AG09319 (cell line): ENCODE results near the gene DCDC1.

ENCODE experiments used
- DNase-seq: peaks from one replicate; pipeline ENCODE4 v3.0.0-alpha.2; 2010; ENCODE audit warnings: low read depth; ENCODE audit errors: extremely low read depth
- TF ChIP-seq, protein P1 (sequence below): IDR thresholded peaks from 2 replicates; pipeline ENCODE4 v1.5.1; 2011; ENCODE audit warnings: low read depth, mild to moderate bottlenecking, inconsistent platforms, low read length, moderate library complexity

Gene DCDC1

DNA sequence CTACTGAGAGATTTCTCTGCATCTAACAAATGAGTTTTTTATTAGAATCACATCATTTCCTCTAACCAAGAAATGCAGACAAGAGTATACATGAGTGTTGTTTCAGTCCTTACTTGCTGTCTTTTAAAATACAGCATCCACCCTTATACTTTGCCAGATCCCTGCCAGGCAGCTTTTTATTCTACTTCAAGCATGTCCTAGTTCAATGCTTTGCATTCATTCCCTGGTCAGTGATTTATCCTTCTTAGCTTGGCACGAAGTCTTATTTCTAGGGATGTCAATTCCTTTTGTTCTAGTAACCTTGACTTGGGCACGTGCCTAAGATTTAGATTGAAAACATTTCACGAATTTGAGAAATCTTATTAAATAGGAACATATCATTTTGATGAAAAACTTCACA lies 476.2 kb downstream of the DCDC1 start:
- no peak for DNase-seq
- TF ChIP-seq, protein P1, sequence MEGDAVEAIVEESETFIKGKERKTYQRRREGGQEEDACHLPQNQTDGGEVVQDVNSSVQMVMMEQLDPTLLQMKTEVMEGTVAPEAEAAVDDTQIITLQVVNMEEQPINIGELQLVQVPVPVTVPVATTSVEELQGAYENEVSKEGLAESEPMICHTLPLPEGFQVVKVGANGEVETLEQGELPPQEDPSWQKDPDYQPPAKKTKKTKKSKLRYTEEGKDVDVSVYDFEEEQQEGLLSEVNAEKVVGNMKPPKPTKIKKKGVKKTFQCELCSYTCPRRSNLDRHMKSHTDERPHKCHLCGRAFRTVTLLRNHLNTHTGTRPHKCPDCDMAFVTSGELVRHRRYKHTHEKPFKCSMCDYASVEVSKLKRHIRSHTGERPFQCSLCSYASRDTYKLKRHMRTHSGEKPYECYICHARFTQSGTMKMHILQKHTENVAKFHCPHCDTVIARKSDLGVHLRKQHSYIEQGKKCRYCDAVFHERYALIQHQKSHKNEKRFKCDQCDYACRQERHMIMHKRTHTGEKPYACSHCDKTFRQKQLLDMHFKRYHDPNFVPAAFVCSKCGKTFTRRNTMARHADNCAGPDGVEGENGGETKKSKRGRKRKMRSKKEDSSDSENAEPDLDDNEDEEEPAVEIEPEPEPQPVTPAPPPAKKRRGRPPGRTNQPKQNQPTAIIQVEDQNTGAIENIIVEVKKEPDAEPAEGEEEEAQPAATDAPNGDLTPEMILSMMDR, result no peak

DNA sequence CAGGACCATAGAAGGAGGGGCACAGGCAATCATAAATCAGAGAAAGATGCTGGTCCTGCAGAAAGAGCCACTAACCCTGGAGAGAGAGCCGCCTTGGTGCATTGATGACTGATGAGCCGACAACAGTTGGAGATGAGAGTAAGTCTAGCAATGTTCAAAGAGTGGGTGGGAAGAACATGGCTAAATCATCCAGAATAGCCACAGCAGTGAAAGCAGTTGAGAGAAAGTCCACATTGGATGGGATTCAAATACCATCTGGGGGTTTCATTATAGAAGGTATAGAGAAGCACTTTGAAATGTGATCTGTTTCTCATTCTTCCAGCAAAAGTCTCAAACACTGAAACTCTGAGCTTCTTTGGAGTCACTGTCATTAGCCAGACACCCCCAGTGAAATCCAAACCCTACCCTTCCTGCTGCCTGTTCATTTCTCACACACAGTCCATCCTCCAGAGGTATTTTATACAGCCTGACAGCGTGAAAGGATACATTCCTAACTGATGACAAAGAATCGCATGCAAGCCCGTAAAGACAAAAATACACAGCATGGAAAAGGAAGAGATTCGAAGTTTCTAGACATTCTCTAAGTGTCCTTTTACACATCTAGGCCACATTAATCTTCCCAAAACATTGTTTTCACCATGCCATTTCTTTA lies 480.3 kb downstream of the DCDC1 start:
- DNase-seq, result no peak
- TF ChIP-seq, protein P1, result no peak

DNA sequence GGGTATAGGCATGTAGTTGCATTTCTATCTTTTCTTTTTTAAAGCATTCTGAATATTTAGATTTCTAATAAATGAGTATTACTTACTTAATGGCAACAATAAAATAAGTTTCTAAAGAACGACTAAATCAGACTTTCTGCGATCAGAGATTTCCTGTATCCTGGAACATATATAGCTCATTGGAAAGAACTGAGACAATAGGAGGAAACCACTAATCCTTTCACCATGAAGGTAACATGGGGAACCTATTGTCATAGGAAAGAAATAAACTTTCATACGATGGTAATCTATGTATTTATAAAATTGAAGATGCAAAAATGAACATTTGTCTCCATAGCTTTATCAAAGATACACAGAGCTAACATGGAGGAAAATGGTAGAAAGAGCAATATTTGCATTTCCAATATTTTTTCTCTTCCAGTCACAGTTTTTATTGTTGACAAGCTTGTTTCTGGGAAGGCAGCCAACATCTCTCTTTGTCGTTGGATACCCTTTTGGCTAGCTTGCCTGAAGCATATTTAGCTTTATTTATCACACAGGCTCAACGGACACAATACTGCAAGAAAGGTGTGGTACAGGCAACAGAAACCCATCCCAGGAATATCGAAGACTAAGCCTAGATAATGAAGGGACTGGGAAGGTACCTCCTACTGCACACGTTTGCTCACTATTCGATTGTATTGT lies 490.1 kb downstream of the DCDC1 start:
- no peak for DNase-seq
- TF ChIP-seq, protein P1, result no peak

DNA sequence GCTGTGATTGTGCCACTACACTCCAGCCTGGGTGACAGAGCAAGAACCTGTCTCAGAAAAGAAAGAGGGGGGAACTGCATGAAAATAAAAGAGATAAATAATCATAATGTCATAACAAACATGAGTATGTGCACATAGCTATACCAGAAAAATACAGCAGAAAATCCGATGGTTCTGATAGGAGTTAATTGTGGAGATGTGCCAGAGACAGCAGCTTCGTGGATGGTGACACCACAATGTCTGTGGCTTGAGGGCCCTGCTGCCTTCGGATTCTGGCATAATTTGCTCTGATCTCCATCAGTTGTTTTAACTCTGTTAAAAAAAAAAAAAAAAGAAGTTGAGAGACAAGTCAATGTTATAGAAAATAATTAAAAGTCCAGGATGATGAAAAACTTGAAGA lies 491.1 kb downstream of the DCDC1 start:
- TF ChIP-seq, protein P1, result no peak
- DNase-seq, result no peak

DNA sequence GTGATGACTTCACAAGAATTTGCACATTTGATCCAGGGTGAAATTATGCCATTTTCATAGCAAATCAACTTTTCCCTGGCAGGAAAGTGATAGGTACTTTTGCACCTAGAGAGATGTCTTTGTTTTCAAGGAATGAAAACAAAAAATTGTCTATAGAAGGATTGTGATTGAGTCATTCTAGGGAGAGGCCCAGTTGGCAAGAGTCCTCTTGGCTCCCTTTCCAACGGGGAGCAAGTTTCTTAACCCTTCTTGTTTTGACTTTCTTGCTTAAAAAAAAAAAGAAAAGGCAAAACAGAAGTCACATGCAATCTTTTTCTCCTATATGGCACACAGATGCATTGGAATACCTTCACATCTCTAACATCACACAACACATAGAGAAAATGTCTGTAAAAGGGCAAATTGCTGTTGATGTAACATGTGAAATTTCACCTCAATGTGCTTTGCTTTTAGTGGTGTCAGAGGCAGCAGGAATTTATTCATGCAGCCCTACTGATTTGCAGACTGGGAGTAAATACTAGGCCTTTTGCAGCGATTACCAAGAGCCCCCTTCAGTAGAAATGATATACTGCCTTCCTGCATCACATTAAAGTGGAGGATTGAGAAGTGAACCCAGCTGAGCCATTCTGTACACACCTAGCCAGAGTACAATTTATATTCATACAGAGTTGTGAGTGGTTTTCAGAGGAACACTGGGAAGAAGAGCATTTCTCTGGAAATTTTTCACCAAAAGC lies 492.7 kb downstream of the DCDC1 start:
- DNase-seq, result no peak
- TF ChIP-seq, protein P1, result no peak

DNA sequence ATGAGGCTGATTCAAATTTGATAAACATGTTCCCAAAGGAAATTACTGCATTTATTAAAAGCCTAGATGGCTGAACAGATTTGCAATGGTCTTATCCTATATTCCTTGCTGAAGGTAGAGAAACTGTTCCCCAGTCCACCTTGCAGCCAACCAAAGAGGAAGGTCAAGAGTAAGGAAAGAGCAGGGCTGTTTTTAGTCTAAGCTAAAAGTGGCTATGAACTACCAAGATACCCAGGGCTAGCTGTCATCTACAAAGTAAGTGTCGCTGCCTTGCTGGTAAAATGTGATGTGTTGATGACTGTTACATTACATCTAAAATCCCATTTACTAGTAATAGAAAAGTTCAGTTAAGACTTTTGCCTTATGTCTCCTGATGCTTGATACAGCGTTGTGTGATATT lies 493.3 kb downstream of the DCDC1 start:
- DNase-seq, result no peak
- TF ChIP-seq, protein P1, result no peak

DNA sequence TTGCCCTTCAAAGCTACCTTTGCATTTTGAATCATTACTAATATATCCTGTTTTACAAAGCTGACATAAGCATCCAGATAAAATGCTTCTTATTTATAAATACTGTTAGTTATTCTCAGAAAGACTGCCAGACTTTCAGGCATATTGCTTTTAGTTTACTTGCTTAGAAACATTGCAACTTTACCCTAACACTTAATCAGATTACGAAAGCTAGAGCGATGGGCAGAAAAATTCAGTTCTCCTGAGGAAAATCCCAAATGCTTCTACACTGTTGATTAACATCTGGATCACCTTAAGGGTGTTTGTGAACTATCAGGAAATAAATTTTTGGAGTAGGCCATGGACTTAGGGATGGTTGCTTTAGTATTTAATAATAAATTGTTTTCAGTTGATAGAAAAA lies 493.7 kb downstream of the DCDC1 start:
- no peak for DNase-seq
- TF ChIP-seq, protein P1, result no peak
